ENCODE results near the gene HIVEP1.

Gene HIVEP1

DNA sequence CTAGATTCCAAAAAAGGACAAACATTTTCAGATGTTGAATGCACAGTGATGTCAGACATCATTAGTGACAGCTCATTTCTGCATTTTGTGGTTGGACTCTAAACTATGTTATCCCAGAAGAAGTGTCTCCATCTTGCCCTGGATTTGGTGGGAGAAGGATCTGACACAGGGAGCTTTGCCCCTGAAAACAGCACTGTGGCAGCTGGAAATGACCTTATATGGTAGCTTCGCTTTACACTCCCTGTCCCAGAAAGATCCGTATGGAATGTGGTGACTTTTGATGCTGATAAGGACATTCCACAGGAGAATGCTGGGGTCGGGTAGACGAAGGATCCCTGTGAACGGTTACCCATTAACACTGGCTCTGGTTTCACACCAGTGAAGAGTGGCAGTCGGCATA lies 190.9 kb downstream of the HIVEP1 start:
- TF ChIP-seq, protein P1, sequence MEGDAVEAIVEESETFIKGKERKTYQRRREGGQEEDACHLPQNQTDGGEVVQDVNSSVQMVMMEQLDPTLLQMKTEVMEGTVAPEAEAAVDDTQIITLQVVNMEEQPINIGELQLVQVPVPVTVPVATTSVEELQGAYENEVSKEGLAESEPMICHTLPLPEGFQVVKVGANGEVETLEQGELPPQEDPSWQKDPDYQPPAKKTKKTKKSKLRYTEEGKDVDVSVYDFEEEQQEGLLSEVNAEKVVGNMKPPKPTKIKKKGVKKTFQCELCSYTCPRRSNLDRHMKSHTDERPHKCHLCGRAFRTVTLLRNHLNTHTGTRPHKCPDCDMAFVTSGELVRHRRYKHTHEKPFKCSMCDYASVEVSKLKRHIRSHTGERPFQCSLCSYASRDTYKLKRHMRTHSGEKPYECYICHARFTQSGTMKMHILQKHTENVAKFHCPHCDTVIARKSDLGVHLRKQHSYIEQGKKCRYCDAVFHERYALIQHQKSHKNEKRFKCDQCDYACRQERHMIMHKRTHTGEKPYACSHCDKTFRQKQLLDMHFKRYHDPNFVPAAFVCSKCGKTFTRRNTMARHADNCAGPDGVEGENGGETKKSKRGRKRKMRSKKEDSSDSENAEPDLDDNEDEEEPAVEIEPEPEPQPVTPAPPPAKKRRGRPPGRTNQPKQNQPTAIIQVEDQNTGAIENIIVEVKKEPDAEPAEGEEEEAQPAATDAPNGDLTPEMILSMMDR (conservative IDR thresholded peaks at IDR 0.05), result no peak
- TF ChIP-seq ZFX (IDR thresholded peaks at IDR 0.05), result no peak
- H3K27ac ChIP-seq, result no peak overlapping the region

DNA sequence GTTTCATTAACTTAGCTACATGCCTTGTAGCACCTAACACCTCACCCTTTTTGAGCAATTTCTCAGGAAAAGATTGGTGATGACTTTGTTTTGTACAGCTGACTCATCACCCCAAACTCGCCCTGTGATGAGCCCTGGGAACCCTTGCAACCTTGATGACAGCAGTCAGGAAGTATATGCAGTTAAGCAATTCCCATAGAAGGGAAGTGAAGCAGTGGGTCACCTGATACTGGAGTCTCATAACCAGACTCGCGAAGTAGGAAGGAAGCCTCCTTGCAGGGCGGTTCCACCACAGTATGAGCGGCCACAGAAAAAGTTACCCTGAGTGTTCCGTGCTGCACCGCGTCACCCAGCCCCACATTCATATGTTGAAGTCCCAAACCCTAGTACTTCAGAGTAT lies 196.1 kb downstream of the HIVEP1 start:
- no peak overlapping the region for H3K27ac ChIP-seq
- TF ChIP-seq ZFX (IDR thresholded peaks at IDR 0.05), result no peak
- TF ChIP-seq, protein P1 (conservative IDR thresholded peaks at IDR 0.05), result no peak

DNA sequence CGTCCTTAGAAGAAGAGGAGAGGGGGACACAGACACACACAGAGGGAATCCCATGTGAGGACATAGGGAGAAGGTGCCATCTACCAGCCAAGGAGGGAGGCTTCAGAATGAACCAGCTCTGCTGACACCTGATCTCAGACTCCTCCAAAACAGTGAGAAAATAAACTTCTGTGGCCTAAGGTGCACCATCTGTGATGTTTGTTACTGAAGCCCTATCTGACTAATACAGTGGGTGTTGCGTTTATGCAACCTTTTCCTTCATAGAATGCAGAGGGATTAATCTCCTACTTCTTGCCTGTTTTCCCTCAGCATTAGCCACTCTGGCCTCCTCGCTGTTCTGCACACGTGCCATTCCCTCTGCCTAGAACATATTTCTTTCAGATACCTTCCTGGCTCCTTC lies 196.6 kb downstream of the HIVEP1 start:
- TF ChIP-seq, protein P1 (conservative IDR thresholded peaks at IDR 0.05), result no peak
- no peak for TF ChIP-seq ZFX (IDR thresholded peaks at IDR 0.05)

More for the DNA sequence above, 196.6 kb downstream of the HIVEP1 start:
- H3K27ac ChIP-seq, result no peak overlapping the region
